ENCODE data around the gene STXBP5. TPM values are rescaled to one million over a fixed set of nuclear protein-coding genes. Genes with fewer than 3 reads are reported as not detected.

The STXBP5 gene
- total and polyA plus RNA-seq, 2 donors (not counting 1 experiment from before 2014, with no cell fraction given), result 4.6 to 24.1 TPM

DNA sequence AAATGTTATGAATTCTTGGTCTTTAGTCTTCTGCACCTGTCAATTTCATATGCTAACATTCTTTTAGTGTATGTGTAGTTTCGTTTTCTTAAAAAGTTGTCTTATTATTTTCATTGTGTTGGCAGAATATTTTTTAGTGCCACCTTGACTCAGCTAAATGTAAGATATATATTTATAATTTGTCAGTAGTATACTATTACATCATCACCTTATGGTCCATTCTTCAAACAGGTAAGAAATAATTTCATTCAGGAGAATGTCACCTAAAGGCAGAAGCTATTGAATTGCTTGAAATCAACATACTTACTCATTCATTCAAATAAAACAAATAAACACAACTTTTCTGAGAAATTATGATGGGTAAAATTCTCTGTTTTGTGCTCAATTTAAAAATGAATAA, 3.5 kb upstream of the STXBP5 start:
- no peak overlapping the region for H3K4me3 ChIP-seq (ENCODE audit: control extremely low read depth in 1 of 5, extremely low read depth in 1 of 5, insufficient read depth in 1 of 5, low read depth in 2 of 5, low read length in 4 of 5)
- Mint-ChIP-seq H3K9me3 (ENCODE audit: insufficient read depth) (no peaks in the 10 kb centered on the region), H3K27me3 (no peaks in the 10 kb centered on the region), H3K27ac (no peak overlapping the region), H3K4me1 (peaks cover 17% of the 10 kb centered on the region), H3K4me3 (no peak overlapping the region)
- H3K36me3 ChIP-seq (replicated peaks in 1 of 2; ENCODE audit: control extremely low read depth in 1 of 2, control insufficient read depth in 1 of 2, extremely low read depth in 1 of 2, insufficient read depth in 2 of 2, low read length in 1 of 2), result no peaks in the 10 kb centered on the region
- DNase-seq (no peak), ATAC-seq (ENCODE audit: low read depth) (no peak)
- no peak overlapping the region for H3K4me2 ChIP-seq (replicated peaks; ENCODE audit: low read depth, low read length, poor library complexity, severe bottlenecking)
- no peaks in the 10 kb centered on the region for H4K20me1 ChIP-seq (ENCODE audit: control insufficient read depth, insufficient read depth, low read length, poor library complexity, severe bottlenecking)
- H3K79me2 ChIP-seq (ENCODE audit: control insufficient read depth, insufficient read depth, low read length), result peaks cover 20% of the 10 kb centered on the region
- ChIA-PET POLR2A (no interaction called here), CTCF (no interaction called here)
- H3K9ac ChIP-seq (ENCODE audit: low read length), result no peak overlapping the region
- H3K9me3 ChIP-seq (ENCODE audit: control extremely low read depth in 1 of 3, control insufficient read depth in 2 of 3, insufficient read depth in 1 of 3, low read length in 2 of 3), result no peaks in the 10 kb centered on the region
- no peaks in the 10 kb centered on the region for H3K27me3 ChIP-seq (replicated peaks in 1 of 4; ENCODE audit: control extremely low read depth in 1 of 4, control insufficient read depth in 3 of 4, insufficient read depth in 4 of 4, low read length in 3 of 4)
- no peak overlapping the region for H2AFZ ChIP-seq (ENCODE audit: insufficient read depth, low read depth, low read length, poor library complexity, severe bottlenecking)
- H3K4me1 ChIP-seq (ENCODE audit: control insufficient read depth in 2 of 2, insufficient read depth in 2 of 2, low read length in 2 of 2), result peaks cover 15 to 16% of the 10 kb centered on the region in 2 donors
- no peak overlapping the region for H3K27ac ChIP-seq (ENCODE audit: low read length in 2 of 2)
- WGBS (ENCODE audit: insufficient coverage), result no CpG with 5 or more reads among the region's 1 CpG
- TF ChIP-seq, protein P1, sequence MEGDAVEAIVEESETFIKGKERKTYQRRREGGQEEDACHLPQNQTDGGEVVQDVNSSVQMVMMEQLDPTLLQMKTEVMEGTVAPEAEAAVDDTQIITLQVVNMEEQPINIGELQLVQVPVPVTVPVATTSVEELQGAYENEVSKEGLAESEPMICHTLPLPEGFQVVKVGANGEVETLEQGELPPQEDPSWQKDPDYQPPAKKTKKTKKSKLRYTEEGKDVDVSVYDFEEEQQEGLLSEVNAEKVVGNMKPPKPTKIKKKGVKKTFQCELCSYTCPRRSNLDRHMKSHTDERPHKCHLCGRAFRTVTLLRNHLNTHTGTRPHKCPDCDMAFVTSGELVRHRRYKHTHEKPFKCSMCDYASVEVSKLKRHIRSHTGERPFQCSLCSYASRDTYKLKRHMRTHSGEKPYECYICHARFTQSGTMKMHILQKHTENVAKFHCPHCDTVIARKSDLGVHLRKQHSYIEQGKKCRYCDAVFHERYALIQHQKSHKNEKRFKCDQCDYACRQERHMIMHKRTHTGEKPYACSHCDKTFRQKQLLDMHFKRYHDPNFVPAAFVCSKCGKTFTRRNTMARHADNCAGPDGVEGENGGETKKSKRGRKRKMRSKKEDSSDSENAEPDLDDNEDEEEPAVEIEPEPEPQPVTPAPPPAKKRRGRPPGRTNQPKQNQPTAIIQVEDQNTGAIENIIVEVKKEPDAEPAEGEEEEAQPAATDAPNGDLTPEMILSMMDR (IDR thresholded peaks at IDR 0.05), result no peak
- no peak for TF ChIP-seq EZH2 (IDR thresholded peaks at IDR 0.05; ENCODE audit: borderline replicate concordance, insufficient read depth, low read depth, low read length, poor library complexity, severe bottlenecking)
- intact Hi-C loops (cut with micrococcal nuclease), result loop anchor here (5.0 kb wide), 3 partner anchors 343 to 1463 kb away; partner anchors contain the start of genes EPM2A and SHPRH

GRCh38 chr6:147201885-147202515, 2.2 kb upstream of the STXBP5 start:
- DNase-seq, result no peak
- 6% methylated on average over 6 of the region's 16 CpGs for WGBS (ENCODE audit: insufficient coverage)
- Histone ChIP-seq H3K27me3 (replicated peaks in 1 of 4; ENCODE audit: control extremely low read depth in 1 of 4, control insufficient read depth in 3 of 4, insufficient read depth in 4 of 4, low read length in 3 of 4) (no peaks in the 10 kb centered on the region), H3K4me2 (replicated peaks; ENCODE audit: low read depth, low read length, poor library complexity, severe bottlenecking) (peak overlapping the region; percentile 91), H2AFZ (ENCODE audit: insufficient read depth, low read depth, low read length, poor library complexity, severe bottlenecking) (peak overlapping the region; percentile 97), H3K9me3 (ENCODE audit: control extremely low read depth in 1 of 3, control insufficient read depth in 2 of 3, insufficient read depth in 1 of 3, low read length in 2 of 3) (no peaks in the 10 kb centered on the region), H3K4me3 (ENCODE audit: control extremely low read depth in 1 of 5, extremely low read depth in 1 of 5, insufficient read depth in 1 of 5, low read depth in 2 of 5, low read length in 4 of 5) (peak overlapping the region; percentile 59 to 95 (median 92)), H3K4me1 (ENCODE audit: control insufficient read depth in 2 of 2, insufficient read depth in 2 of 2, low read length in 2 of 2) (peaks cover 17 to 22% of the 10 kb centered on the region in 2 donors), H3K9ac (ENCODE audit: low read length) (peak overlapping the region; percentile 96), H3K27ac (ENCODE audit: low read length in 2 of 2) (peak overlapping the region; percentile 72 to 97), H3K36me3 (replicated peaks in 1 of 2; ENCODE audit: control extremely low read depth in 1 of 2, control insufficient read depth in 1 of 2, extremely low read depth in 1 of 2, insufficient read depth in 2 of 2, low read length in 1 of 2) (no peaks in the 10 kb centered on the region), H4K20me1 (ENCODE audit: control insufficient read depth, insufficient read depth, low read length, poor library complexity, severe bottlenecking) (no peaks in the 10 kb centered on the region), H3K79me2 (ENCODE audit: control insufficient read depth, insufficient read depth, low read length) (peaks cover 21% of the 10 kb centered on the region)
- peaks cover 22% of the 10 kb centered on the region for H3K4me1 Mint-ChIP-seq
- H3K9me3 Mint-ChIP-seq (ENCODE audit: insufficient read depth), result no peaks in the 10 kb centered on the region
- peak overlapping the region; percentile 95 for H3K27ac Mint-ChIP-seq
- TF ChIP-seq EZH2 (IDR thresholded peaks at IDR 0.05; ENCODE audit: borderline replicate concordance, insufficient read depth, low read depth, low read length, poor library complexity, severe bottlenecking), result no peak
- TF ChIP-seq, protein P1 (IDR thresholded peaks at IDR 0.05), result no peak
- intact Hi-C loops (cut with micrococcal nuclease), result loop anchor here (2.0 to 5.0 kb wide), 5 partner anchors 121 to 1465 kb away; partner anchors contain the start of genes EPM2A, FBXO30 and SHPRH
- no peak for ATAC-seq (ENCODE audit: low read depth)
- ChIA-PET CTCF (no interaction called here), POLR2A (no interaction called here)
- H3K4me3 Mint-ChIP-seq, result peak overlapping the region; percentile 93
- H3K27me3 Mint-ChIP-seq, result no peaks in the 10 kb centered on the region
